ENCODE data around the gene IMPDH2. TPM values are rescaled to one million over a fixed set of nuclear protein-coding genes. Genes with fewer than 3 reads are reported as not detected.

Gene IMPDH2
- total and polyA plus RNA-seq, 2 experiments from 2014 or later = 121 to 210 TPM

- no peaks in the 10 kb centered on the region for H4K20me1 ChIP-seq (ENCODE audit: insufficient read depth)
- H3K9me3 ChIP-seq (ENCODE audit: low read depth) = no peaks in the 10 kb centered on the region
- TF ChIP-seq EZH2 (IDR thresholded peaks at IDR 0.05; ENCODE audit: insufficient read depth, poor library complexity, severe bottlenecking) = no peak
- no peak for TF ChIP-seq EZH2phosphoT487 (IDR thresholded peaks at IDR 0.05; ENCODE audit: insufficient read depth, low read depth)
- H3K4me2 ChIP-seq (ENCODE audit: unreplicated experiment) = peak overlapping the region; percentile 98
- in situ Hi-C loops (cut with MboI) = no loop called here
- H3K27me3 ChIP-seq (replicated peaks; ENCODE audit: insufficient read depth) = no peaks in the 10 kb centered on the region
- peak overlapping the region; percentile 95 for H3K4me3 ChIP-seq
- peak overlapping the region; percentile 73; the same call in 1 of the 2 replicates for H3K27ac ChIP-seq
- H3K9me2 ChIP-seq (ENCODE audit: insufficient read depth) = no peaks in the 10 kb centered on the region
- DNase-seq = no peak
- peaks cover 33% of the 10 kb centered on the region for H3K36me3 ChIP-seq (ENCODE audit: low read depth)
- peaks cover 22% of the 10 kb centered on the region for H3K4me1 ChIP-seq (ENCODE audit: insufficient read depth)
- peaks cover 59% of the 10 kb centered on the region for H3K79me2 ChIP-seq (ENCODE audit: insufficient read depth)
- H3K9ac ChIP-seq = peak overlapping the region; percentile 95
- WGBS, 2 experiments (ENCODE audit: low coverage in 1 of 2, low lambda C conversion rate in 2 of 2, missing lambda C conversion rate in 2 of 2) = 83 to 87% methylated on average over 4 of the region's 4 CpGs
- no peak overlapping the region for H2AFZ ChIP-seq
- H3F3A ChIP-seq (ENCODE audit: insufficient read depth) = peaks cover 77% of the 10 kb centered on the region
Observed at GRCh38 chr3:49028298-49028672, 913 bp downstream of the IMPDH2 start.

GRCh38 chr3:49027634-49028033 is 1.6 kb downstream of the IMPDH2 start:
- peaks cover 78% of the 10 kb centered on the region for H3F3A ChIP-seq (ENCODE audit: insufficient read depth)
- peaks cover 33% of the 10 kb centered on the region for H3K36me3 ChIP-seq (ENCODE audit: low read depth)
- no peak overlapping the region for H2AFZ ChIP-seq
- in situ Hi-C loops (cut with MboI) = no loop called here
- H3K9me3 ChIP-seq (ENCODE audit: low read depth) = no peaks in the 10 kb centered on the region
- 0 out of 2 replicates have a peak overlapping the region, but pooled peaks have one; percentile 95 for H3K9ac ChIP-seq
- peak overlapping the region; percentile 98 for H3K4me2 ChIP-seq (ENCODE audit: unreplicated experiment)
- 0 out of 2 replicates have a peak overlapping the region, but pooled peaks have one; percentile 95 for H3K4me3 ChIP-seq
- no peak for DNase-seq
- peaks cover 66% of the 10 kb centered on the region for H3K79me2 ChIP-seq (ENCODE audit: insufficient read depth)
- H3K27ac ChIP-seq = peak overlapping the region; percentile 73; the same call in 1 of the 2 replicates
- no peaks in the 10 kb centered on the region for H4K20me1 ChIP-seq (ENCODE audit: insufficient read depth)
- peaks cover 24% of the 10 kb centered on the region for H3K4me1 ChIP-seq (ENCODE audit: insufficient read depth)
- TF ChIP-seq EZH2 (IDR thresholded peaks at IDR 0.05; ENCODE audit: insufficient read depth, poor library complexity, severe bottlenecking) = no peak
- no peak for TF ChIP-seq EZH2phosphoT487 (IDR thresholded peaks at IDR 0.05; ENCODE audit: insufficient read depth, low read depth)
- no peaks in the 10 kb centered on the region for H3K9me2 ChIP-seq (ENCODE audit: insufficient read depth)
- WGBS, 2 experiments (ENCODE audit: low coverage in 1 of 2, low lambda C conversion rate in 2 of 2, missing lambda C conversion rate in 2 of 2) = 96 to 97% methylated on average over 9 of the region's 9 CpGs
- no peaks in the 10 kb centered on the region for H3K27me3 ChIP-seq (replicated peaks; ENCODE audit: insufficient read depth)

- Histone ChIP-seq H3K9ac (no peak overlapping the region), H3K9me3 (ENCODE audit: low read depth) (no peaks in the 10 kb centered on the region), H3K4me3 (no peak overlapping the region), H3K36me3 (ENCODE audit: low read depth) (peaks cover 24% of the 10 kb centered on the region), H3K27me3 (replicated peaks; ENCODE audit: insufficient read depth) (no peaks in the 10 kb centered on the region), H3K4me2 (ENCODE audit: unreplicated experiment) (no peak overlapping the region), H4K20me1 (ENCODE audit: insufficient read depth) (no peaks in the 10 kb centered on the region), H3K9me2 (ENCODE audit: insufficient read depth) (no peaks in the 10 kb centered on the region), H2AFZ (no peak overlapping the region), H3K27ac (no peak overlapping the region), H3F3A (ENCODE audit: insufficient read depth) (peaks cover 67% of the 10 kb centered on the region), H3K4me1 (ENCODE audit: insufficient read depth) (peaks cover 22% of the 10 kb centered on the region), H3K79me2 (ENCODE audit: insufficient read depth) (peaks cover 71% of the 10 kb centered on the region)
- DNase-seq = no peak
- no peak for TF ChIP-seq EZH2 (IDR thresholded peaks at IDR 0.05; ENCODE audit: insufficient read depth, poor library complexity, severe bottlenecking)
- TF ChIP-seq EZH2phosphoT487 (IDR thresholded peaks at IDR 0.05; ENCODE audit: insufficient read depth, low read depth) = no peak
- WGBS, 2 experiments (ENCODE audit: low coverage in 1 of 2, low lambda C conversion rate in 2 of 2, missing lambda C conversion rate in 2 of 2) = 83 to 88% methylated on average over 3 of the region's 3 CpGs
- in situ Hi-C loops (cut with MboI) = no loop called here
Observed at GRCh38 chr3:49026536-49026935, 2.7 kb downstream of the IMPDH2 start.

GRCh38 chr3:49025793-49026520 is 3.2 kb downstream of the IMPDH2 start:
- no peak for TF ChIP-seq EZH2 (IDR thresholded peaks at IDR 0.05; ENCODE audit: insufficient read depth, poor library complexity, severe bottlenecking)
- TF ChIP-seq EZH2phosphoT487 (IDR thresholded peaks at IDR 0.05; ENCODE audit: insufficient read depth, low read depth) = no peak
- H2AFZ ChIP-seq = no peak overlapping the region
- no peaks in the 10 kb centered on the region for H3K27me3 ChIP-seq (replicated peaks; ENCODE audit: insufficient read depth)
- WGBS, 2 experiments (ENCODE audit: low coverage in 1 of 2, low lambda C conversion rate in 2 of 2, missing lambda C conversion rate in 2 of 2) = 83% methylated on average over 8 of the region's 8 CpGs
- DNase-seq = no peak
- H3K79me2 ChIP-seq (ENCODE audit: insufficient read depth) = peaks cover 71% of the 10 kb centered on the region
- H3K4me1 ChIP-seq (ENCODE audit: insufficient read depth) = peaks cover 22% of the 10 kb centered on the region
- no peaks in the 10 kb centered on the region for H3K9me2 ChIP-seq (ENCODE audit: insufficient read depth)
- H3K9me3 ChIP-seq (ENCODE audit: low read depth) = no peaks in the 10 kb centered on the region
- H3K27ac ChIP-seq = no peak overlapping the region; the same call in 1 of the 2 replicates
- no peak overlapping the region for H3K4me2 ChIP-seq (ENCODE audit: unreplicated experiment)
- no peak overlapping the region for H3K9ac ChIP-seq
- H4K20me1 ChIP-seq (ENCODE audit: insufficient read depth) = no peaks in the 10 kb centered on the region
- in situ Hi-C loops (cut with MboI) = no loop called here
- peaks cover 64% of the 10 kb centered on the region for H3F3A ChIP-seq (ENCODE audit: insufficient read depth)
- H3K4me3 ChIP-seq = no peak overlapping the region
- H3K36me3 ChIP-seq (ENCODE audit: low read depth) = peaks cover 23% of the 10 kb centered on the region
